Heart right ventricle (tissue), 16 donors: Measurements from ENCODE around the gene PLEKHA1. TPM values are rescaled to one million over a fixed set of nuclear protein-coding genes. Genes with fewer than 3 reads are reported as not detected.

ENCODE experiments used
- ATAC-seq, 8 donors: fragments of 200-7000 bp; cut with Tn5 transposase; one replicate each; pipeline ENCODE4 v1.9.1; 2020; ENCODE audit warnings: mild to moderate bottlenecking in 8 of 8, moderate library complexity in 8 of 8, moderate number of reproducible peaks in 1 of 8
- DNase-seq, 2 donors: peaks; one replicate each; pipeline ENCODE4 v3.0.0-alpha.2; 2020
- H3K27ac ChIP-seq, 10 donors: fragments of 200-600 bp; sonication (generic) in 2 of 10; one replicate each; pipeline versions ENCODE4 v1.5.0 to v1.8.0; 2020 to 2022; ENCODE audit warnings: mild to moderate bottlenecking in 3 of 10
- H3K27me3 ChIP-seq, 7 donors: fragments of 200-600 bp; one replicate each; pipeline ENCODE4 v1.8.0; 2021 to 2022; ENCODE audit warnings: mild to moderate bottlenecking in 2 of 7
- H3K36me3 ChIP-seq, 9 donors: fragments of 200-600 bp; sonication (generic) in 1 of 9; one replicate each; pipeline versions ENCODE4 v1.5.0 to v1.8.0; 2020 to 2022; ENCODE audit warnings: mild to moderate bottlenecking in 2 of 9
- H3K4me1 ChIP-seq, 9 donors: fragments of 200-600 bp; sonication (generic) in 1 of 9; one replicate each; pipeline versions ENCODE4 v1.5.0 to v1.8.0; 2020 to 2022; ENCODE audit warnings: mild to moderate bottlenecking in 4 of 9
- H3K4me3 ChIP-seq, 10 donors: fragments of 200-600 bp; sonication (generic) in 2 of 10; one replicate each; pipeline versions ENCODE4 v1.5.0 to v1.8.0; 2020 to 2022; ENCODE audit warnings: mild to moderate bottlenecking in 7 of 10, moderate library complexity in 2 of 10
- H3K9me3 ChIP-seq, 11 donors: fragments of 200-600 bp in 10 of 11; sonication (generic) in 2 of 11; one replicate each; pipeline versions ENCODE4 v1.5.0 to v1.8.0; 2013 to 2022; ENCODE audit warnings: mild to moderate bottlenecking in 2 of 11, control low read depth in 1 of 11, moderate library complexity in 1 of 11
- WGBS, 2 donors: extraction: QIAGEN DNeasy Blood & Tissue Kit; methylation state at CpG; one replicate each; pipeline ENCODE4 v1.1.7; 2013; ENCODE audit warnings: inconsistent platforms in 1 of 2; 5-methylcytosine and 5-hydroxymethylcytosine counted together
- intact Hi-C, 10 donors: fragments of 100-400 bp; cut with DNase I; formaldehyde crosslinking; loops; one replicate each; pipeline versions ENCODE4 v1.11.1 to v1.14.2; 2022
- polyA plus RNA-seq, 2 donors: library from polyadenylated mRNA; stranded (reverse); fragments of 200-250 nt; gene quantifications; one replicate each; pipeline ENCODE4 v1.2.3, GENCODE V29; 2013
- total RNA-seq, 10 donors: library from RNA; stranded (reverse); fragmentation: NEBNext Ultra II Directional in 3 of 10; extraction: Animal tissue kit (Norgen Biotek cat#: 25700) in 3 of 10; gene quantifications; one replicate each; pipeline versions ENCODE4 v1.2.1 to v1.2.4, GENCODE V29; 2021 to 2023
- TF ChIP-seq, protein P1 (sequence below), 9 donors: fragments of 200-600 bp; sonication (generic) in 2 of 9; IDR thresholded peaks; one replicate each; pipeline versions ENCODE4 v1.5.0 to v1.8.0; 2021 to 2022; ENCODE audit warnings: antibody characterized with exemption in 9 of 9, mild to moderate bottlenecking in 5 of 9, moderate library complexity in 1 of 9
- donor health status: Arrhythmogenic right ventricular cardiomyopathy.
- donor health status: ischemic (EF 13 %, LVEDD 7.1; RV severe dilation, severe dysfunction).
- donor health status: healthy with polysubstance abuse.
- donor health status: DM: no; HTN: yes; CAD: no.
- donor health status: DM: no; HTN: no; CAD: no.
- donor health status: ischemic (EF 25% LVEDD 6.9; RV normal size, moderate dysfunction).
- donor health status: ischemic (EF 25% LVEDD 5.7; RV mildly dilated, moderate dysfunction).
- donor health status: healthy.
- donor health status: DM: yes; HTN: yes; CAD: no.
- donor health status: Ischemic cardiomyopathy.
- donor health status: ischemic (EF 35%, LVEDD 5.7; RV mildly dilated, moderate dysfunction).
- donor health status: nonischemic (EF 11% LVEDD 7.7; RV severe dilation, severe dysfunction).
- donor health status: DM: yes; HTN: yes; CAD: no.
- donor health status: PGD.
- donor health status: ischemic (EF 29% LVEDD 5.4; RV normal size, mild dysfunction).
- donor health status: nonischemic (EF 23%, LVEDD 6.1; RV moderate dilation, normal function).

PLEKHA1 gene
- total and polyA plus RNA-seq, 12 donors = 16.7 to 72.9 (median 49.4) TPM

DNA sequence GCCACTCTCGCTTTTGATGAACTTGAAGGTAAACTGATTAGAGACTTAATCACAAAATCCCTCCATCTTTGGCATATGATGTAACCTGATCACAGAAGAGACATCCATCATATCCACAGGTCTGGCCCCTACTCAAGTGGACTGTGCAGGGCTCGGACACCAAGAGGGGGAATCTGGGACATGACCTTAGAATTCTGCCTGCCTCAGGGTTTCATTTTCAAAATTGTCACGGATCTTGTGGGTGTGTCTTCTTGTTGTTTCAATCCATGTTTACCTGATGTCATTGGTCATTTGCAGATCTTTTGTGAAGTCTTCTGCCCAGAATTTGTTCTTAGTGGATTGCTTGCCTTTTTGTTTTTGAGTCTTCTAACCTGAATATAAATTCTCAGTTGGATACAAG lies 74.1 kb downstream of the PLEKHA1 start:
- H3K27ac ChIP-seq = no peak overlapping the region
- H3K4me3 ChIP-seq = no peak overlapping the region
- no peaks in the 10 kb centered on the region for H3K36me3 ChIP-seq
- TF ChIP-seq, protein P1, sequence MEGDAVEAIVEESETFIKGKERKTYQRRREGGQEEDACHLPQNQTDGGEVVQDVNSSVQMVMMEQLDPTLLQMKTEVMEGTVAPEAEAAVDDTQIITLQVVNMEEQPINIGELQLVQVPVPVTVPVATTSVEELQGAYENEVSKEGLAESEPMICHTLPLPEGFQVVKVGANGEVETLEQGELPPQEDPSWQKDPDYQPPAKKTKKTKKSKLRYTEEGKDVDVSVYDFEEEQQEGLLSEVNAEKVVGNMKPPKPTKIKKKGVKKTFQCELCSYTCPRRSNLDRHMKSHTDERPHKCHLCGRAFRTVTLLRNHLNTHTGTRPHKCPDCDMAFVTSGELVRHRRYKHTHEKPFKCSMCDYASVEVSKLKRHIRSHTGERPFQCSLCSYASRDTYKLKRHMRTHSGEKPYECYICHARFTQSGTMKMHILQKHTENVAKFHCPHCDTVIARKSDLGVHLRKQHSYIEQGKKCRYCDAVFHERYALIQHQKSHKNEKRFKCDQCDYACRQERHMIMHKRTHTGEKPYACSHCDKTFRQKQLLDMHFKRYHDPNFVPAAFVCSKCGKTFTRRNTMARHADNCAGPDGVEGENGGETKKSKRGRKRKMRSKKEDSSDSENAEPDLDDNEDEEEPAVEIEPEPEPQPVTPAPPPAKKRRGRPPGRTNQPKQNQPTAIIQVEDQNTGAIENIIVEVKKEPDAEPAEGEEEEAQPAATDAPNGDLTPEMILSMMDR (IDR thresholded peaks at IDR 0.05) = no peak
- no peaks in the 10 kb centered on the region for H3K9me3 ChIP-seq
- intact Hi-C loops = no loop called here
- DNase-seq = no peak
- WGBS, 2 donors = 83 to 87% methylated on average over 3 of the region's 3 CpGs
- no peak for ATAC-seq
- H3K4me1 ChIP-seq = peaks cover 0 to 38% (median 16%) of the 10 kb centered on the region in 9 donors
- H3K27me3 ChIP-seq = peaks cover 0 to 6% (median 0%) of the 10 kb centered on the region in 7 donors

DNA sequence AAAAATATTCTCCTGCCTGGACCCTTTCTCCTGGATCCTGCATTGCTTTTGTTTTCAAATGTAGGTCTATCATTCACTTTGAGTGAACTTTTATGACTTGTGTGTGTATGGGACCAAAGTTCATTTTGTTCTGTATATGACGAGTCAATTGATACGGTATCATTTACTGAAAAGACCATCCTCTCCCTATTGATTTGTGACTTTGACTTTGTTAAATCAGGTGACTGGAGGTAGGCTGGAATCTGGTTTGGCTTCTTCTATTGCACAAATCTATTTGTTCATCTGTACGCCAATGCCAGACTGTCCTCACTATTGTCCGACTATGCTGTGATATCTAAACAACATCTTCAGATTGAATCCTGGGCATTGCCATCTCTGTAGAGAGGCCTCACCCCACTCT lies 74.6 kb downstream of the PLEKHA1 start:
- Histone ChIP-seq H3K9me3 (no peaks in the 10 kb centered on the region), H3K4me1 (peaks cover 0 to 38% (median 16%) of the 10 kb centered on the region in 9 donors), H3K4me3 (no peak overlapping the region), H3K27ac (no peak overlapping the region), H3K27me3 (peaks cover 0 to 6% (median 0%) of the 10 kb centered on the region in 7 donors), H3K36me3 (no peaks in the 10 kb centered on the region)
- WGBS, 2 donors = 97 to 98% methylated on average over 4 of the region's 4 CpGs
- intact Hi-C loops = no loop called here
- DNase-seq = no peak
- no peak for ATAC-seq
- TF ChIP-seq, protein P1 (IDR thresholded peaks at IDR 0.05) = no peak

DNA sequence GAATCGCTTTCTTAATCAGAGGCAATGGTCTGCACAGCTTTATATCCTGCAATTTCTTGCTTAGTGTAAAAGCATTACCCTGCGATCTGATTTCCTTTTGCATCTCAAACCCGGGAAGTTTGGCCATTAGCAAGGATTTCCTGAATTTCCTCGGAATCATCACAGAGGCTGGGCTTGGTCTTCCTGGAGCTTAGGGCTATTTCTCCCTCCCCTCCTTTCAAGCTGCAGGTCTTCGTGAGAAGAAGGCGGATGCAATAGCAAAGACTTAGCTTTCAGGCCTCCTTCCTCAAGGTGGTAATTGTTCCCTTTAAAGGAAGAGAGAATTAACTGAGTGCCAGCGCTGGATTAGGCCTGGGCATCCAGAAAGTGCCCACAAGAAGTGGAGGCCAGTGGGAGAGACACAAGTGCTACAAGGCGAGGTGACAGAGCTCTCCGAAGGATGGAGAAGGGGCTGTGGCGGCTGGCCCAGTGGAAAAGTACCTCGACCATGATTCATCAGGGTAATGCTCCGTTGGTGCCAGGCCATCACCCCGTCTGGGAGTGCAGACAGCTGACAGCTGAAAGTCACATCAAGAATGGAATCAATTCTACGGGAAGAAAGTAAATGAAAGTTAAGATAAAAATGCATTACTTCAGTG lies 76.0 kb downstream of the PLEKHA1 start:
- no peak overlapping the region for H3K4me3 ChIP-seq
- WGBS, 2 donors = 63 to 69% methylated on average over 14 of the region's 14 CpGs
- H3K4me1 ChIP-seq = peaks cover 0 to 38% (median 16%) of the 10 kb centered on the region in 9 donors
- no peaks in the 10 kb centered on the region for H3K9me3 ChIP-seq
- ATAC-seq (peak in 5 of 8 donors; percentile 7 to 51 (median 47)), DNase-seq (no peak)
- TF ChIP-seq, protein P1 (IDR thresholded peaks at IDR 0.05) = no peak
- H3K36me3 ChIP-seq = no peaks in the 10 kb centered on the region
- intact Hi-C loops = no loop called here
- peak overlapping the region in 5 of 10 donors; percentile 10 to 72 (median 47) for H3K27ac ChIP-seq
- peaks cover 0 to 8% (median 0%) of the 10 kb centered on the region in 7 donors for H3K27me3 ChIP-seq

DNA sequence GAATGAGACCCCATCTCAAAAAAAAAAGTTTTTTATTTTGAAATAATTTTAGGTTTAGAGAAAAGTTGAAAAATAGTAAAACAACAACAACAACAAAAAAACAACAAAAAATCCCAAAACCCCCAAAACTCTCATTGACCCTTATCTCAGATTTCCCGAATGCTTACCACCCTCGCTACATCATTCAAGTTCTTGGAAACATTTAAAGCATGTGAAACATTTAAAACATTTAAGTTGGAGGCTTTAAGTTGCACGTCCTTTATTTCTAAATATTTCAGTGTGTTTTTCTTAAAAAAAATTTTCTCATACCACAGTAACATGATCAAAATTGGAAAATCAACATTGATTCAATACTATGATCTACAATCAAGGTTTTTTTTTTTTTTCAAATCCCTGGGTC lies 79.6 kb downstream of the PLEKHA1 start:
- no peaks in the 10 kb centered on the region for H3K36me3 ChIP-seq
- peaks cover 0 to 34% (median 13%) of the 10 kb centered on the region in 9 donors for H3K4me1 ChIP-seq
- no peaks in the 10 kb centered on the region for H3K9me3 ChIP-seq
- H3K27ac ChIP-seq = no peak overlapping the region
- no peak for ATAC-seq
- intact Hi-C loops = no loop called here
- no peak for DNase-seq
- H3K4me3 ChIP-seq = no peak overlapping the region
- H3K27me3 ChIP-seq = peaks cover 0 to 34% (median 0%) of the 10 kb centered on the region in 7 donors
- TF ChIP-seq, protein P1 (IDR thresholded peaks at IDR 0.05) = no peak
- WGBS, 2 donors = 67 to 91% methylated on average over 3 of the region's 3 CpGs
